HT-29 (cell line): ENCODE measurements around the gene CNTN4. TPM values are rescaled to one million over a fixed set of nuclear protein-coding genes. Genes with fewer than 3 reads are reported as not detected.
"Not testable (repeated sequence)": the region's sequence is repeated elsewhere in the genome, so short reads cannot be mapped to it uniquely, and the experiment has no call there.

Experiments used
- DNase-seq: peaks from one replicate; pipeline ENCODE4 v3.0.0-alpha.2; 2015; ENCODE audit warnings: low spot score
- total RNA-seq: library from RNA; depleted of rRNA; stranded (reverse); fragments of >200 nt; shearing (Covaris generic); gene quantifications from 2 replicates; pipeline ENCODE4 v1.2.3, GENCODE V29; 2014

CNTN4 gene
- total RNA-seq, 1 experiment from 2014 or later, result not detected

DNA sequence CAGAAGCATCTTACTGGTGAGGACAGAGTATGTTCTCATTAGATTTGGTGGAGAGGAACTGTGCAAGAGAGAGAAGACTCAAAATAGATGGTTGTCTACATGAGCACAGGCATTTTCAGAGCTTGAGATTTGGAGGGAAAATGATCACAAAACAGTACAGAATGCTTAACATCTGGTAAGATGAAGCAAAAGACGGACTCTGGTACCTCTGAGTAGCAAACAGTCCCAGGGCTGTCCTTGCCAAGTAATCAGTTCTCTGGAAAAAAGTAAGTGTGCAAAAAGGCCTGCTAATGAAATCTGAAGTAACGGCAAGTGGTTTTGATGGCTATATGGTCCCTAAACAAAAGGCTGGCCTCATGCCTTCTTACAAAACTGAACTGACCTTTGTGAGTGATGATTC, 414.2 kb downstream of the CNTN4 start:
- DNase-seq, result no peak

- DNase-seq, result no peak
Measured at GRCh38 chr3:2513986-2514385, 415.3 kb downstream of the CNTN4 start.

DNA sequence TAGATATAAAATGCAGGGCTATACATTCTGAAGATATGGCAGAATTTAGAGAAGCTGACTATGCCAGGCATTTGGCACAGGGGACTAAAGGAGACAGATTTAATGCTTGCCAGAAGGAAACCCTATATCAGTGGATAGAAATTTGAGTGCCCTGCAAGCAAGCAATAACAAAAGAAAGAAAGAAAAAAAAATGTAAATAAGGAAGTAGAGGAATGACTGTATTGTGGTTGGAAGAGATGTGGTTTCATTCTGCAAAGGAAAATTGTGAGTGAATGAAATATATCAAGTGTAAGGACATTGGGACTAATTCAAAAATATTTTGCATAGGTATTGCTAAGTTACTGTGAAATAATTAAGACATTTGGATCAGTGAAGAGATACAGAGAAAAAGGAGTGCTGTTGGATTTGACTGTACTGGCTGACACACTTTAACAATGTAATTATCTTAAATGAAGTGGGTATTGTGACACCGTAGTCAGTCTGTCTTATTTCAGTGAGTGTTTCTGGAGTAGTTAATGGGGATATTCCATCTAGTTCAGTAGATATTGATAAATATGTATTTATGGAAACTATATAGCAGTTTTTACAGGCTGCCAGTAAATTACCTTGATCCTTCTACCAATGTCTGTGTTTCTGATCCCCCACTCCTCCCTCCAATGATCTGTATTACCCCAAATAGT, 418.2 kb downstream of the CNTN4 start:
- DNase-seq, result no peak

DNA sequence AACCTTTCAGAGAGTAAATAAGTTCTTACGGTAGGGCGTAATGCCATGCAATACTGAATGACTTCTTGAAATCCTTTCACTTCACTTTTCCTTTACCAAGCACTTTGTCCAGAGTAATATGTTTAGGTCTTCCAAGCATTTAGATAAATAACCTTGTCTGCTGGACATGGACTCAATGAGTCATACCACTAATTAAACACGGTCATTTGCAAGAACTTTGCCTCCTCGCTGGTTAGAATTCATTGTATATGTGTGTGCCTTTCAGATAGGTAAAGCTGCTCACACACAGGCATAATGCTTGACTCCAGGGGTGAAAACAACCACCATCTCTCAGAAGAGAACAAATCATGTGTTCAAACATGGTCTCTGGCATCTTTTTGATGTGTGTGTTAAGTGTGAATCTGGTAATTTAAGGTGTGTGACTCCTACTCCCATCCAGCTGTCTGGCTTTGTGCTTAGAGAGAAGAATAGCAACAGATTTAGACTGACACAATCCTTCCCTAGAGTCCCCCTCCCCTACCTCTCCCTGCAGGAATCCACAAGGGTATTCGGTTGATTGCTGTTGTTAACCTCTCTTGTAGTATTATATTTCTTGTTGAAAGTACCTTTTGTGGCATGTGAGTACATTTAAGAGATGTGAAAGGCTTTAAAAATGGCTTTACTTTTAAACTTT, 419.0 kb downstream of the CNTN4 start:
- DNase-seq, result no peak

DNA sequence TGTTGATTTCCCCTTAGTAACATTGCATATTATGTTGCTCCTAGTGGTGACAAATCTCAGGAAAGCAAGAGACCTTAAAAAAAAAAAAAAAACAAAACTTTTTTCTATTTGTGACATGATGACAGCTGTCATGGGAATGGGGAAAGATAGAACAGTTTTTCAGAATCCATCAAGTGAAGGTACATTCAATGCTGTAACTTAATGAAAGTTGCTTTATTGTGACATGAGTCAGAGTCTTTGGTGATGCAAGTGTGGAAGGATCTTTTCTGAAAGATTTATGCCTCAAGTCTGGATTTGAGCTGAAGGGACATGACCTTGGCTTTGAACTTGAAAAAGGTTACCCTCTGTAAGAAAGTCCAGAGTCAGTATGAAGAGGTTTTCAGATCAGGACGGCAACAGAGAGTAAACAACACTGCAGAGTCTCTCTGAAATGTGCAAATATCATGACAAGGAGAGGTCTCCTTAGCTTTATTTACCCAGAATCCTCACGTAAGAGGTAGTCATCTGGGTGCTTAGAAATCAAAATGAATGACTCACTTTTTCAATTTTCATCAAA, 424.7 kb downstream of the CNTN4 start:
- DNase-seq, result no peak

- DNase-seq, result no peak
Measured at GRCh38 chr3:2525968-2526367, 427.3 kb downstream of the CNTN4 start.

GRCh38 chr3:2526926-2527325, 428.3 kb downstream of the CNTN4 start:
- DNase-seq, result no peak

DNA sequence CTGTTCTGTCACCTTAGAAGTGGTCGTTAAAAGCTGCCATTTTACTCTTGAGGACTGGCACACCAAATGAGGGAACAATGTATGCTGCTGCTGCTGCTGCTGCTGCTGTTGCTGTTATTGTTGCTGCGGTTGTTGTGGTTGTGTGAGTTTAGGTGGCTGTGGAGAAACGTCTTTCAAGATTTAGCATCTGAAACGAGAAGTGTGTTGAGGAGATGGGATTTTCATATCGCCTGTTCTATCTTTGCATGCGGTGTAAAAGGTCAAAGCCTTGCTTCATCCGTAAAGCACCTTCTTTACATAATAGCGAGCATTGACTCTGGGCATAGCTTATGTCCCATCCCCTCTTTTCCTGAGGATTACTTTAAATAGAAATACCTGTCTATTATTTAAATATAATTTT, 428.7 kb downstream of the CNTN4 start:
- not testable (repeated sequence) for DNase-seq

- not testable (repeated sequence) for DNase-seq
Measured at GRCh38 chr3:2534767-2535166, 436.1 kb downstream of the CNTN4 start.

DNA sequence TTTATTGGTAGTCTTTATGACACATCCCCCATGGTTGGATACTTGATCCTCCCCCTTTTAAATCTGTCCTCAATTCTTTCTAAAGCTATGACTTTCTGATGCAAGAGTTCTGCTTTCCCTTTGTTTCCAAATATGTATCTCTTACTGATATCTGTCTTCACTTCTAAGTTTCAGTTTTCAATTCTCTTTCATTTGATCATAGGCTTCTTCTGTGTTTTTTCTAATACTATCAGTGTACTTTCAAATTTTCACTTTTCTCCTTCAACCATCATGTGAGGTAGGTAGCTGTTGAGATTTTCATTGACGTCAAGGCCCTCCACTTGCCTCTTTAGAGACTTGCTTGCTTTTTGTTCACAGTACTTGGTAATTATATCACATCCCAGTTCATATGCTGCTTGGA, 436.5 kb downstream of the CNTN4 start:
- no peak for DNase-seq

DNA sequence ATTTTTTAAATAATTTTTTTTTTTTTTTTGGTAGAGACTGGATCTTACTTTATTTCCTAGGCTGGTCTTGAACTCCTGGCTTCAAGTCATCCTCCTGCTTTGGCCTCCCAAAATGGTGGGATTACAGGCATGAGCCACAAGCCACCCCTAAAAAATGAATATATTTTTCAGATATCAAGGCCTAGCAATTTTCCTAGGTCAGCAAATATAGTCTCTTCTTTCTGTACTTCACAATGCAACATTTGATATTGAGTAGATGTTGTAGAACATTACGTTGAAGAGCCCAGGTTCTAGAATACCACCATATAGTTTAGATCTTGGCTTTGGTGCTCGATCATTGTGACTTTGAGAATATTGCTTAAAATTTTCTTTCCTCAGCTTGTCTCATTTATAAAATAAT, 437.9 kb downstream of the CNTN4 start:
- no peak for DNase-seq

GRCh38 chr3:2540115-2540514, 441.4 kb downstream of the CNTN4 start:
- no peak for DNase-seq

DNA sequence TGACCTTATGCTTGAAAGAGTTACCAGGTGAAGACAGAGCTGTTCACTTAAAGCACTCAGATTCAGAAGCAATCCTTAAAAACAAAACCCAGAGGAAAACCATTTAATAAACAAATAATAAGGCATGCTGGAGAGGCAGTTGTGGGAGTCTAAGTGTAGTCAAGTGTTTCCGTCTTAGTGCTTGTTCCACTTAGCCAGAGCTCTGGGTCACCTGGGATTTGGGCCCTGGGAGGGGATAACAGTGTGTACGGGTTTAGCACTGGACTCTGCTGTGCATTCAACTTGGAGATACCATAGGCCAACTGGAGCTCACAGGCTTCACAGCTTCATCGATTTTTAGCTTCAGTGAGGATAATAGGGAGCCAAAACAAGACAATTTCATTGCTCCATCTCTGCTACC, 444.6 kb downstream of the CNTN4 start:
- no peak for DNase-seq

DNA sequence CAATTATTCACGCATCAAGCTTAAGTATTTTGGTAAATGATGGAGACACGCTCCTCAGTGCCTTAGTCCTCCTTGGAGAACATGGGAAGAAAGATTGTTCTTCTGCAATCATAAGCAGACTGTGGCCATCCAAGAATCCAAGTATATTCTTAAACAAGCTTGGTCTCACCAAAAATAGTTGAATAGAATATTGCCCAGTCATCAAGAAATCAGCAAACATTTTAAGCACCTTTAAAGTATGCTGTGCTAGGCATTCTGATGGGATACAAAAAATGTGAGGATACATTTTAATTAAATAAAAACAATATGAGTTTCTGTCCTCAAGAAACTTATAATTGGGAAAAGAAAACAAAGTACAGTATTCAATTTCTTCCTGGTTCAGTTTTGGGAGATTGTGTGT, 445.5 kb downstream of the CNTN4 start:
- no peak for DNase-seq

- DNase-seq, result no peak
Measured at GRCh38 chr3:2544718-2545117, 446.1 kb downstream of the CNTN4 start.

- DNase-seq, result no peak
Measured at GRCh38 chr3:2547049-2547448, 448.4 kb downstream of the CNTN4 start.

DNA sequence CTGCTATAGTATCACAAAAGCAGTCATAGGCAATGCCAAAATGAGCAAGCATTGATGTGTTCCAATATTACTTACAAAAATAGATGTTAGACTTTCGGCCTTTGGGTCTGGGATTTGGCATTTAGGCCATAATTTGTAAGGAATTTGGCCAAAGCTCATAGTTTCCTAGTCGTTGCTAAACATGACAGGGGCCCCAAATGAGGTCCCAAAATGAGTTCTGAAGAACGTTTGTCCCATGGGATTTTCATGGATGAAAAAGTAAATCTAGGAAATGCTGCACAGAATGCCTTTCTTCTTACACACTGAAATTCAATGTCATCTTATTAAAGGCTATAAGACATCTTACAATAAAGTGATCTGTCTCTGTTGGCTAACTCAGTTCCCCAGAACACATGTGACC, 456.0 kb downstream of the CNTN4 start:
- DNase-seq, result no peak

GRCh38 chr3:2558796-2559195, 460.1 kb downstream of the CNTN4 start:
- no peak for DNase-seq

DNA sequence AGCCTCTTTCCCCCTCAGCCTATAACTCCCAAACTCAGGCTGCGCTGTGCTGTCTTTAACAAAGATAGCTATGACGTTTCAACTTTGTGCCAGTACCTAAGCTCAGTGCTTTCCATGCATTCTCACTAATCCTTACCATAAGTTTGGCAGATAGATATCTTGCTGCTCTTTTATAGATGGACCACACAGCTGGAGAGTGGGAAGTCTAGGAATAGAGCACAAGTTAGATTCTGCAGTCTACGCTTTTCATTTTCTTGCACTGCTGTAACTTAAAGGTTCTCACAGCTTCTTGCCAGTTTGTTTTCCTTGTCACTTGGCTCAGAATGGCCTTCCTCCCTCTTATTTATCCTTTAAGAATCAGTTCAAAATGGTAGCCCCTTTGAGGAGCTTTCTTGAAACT, 468.8 kb downstream of the CNTN4 start:
- no peak for DNase-seq

GRCh38 chr3:2568156-2568555, 469.5 kb downstream of the CNTN4 start:
- DNase-seq, result no peak

- no peak for DNase-seq
Measured at GRCh38 chr3:2568929-2569328, 470.3 kb downstream of the CNTN4 start.

GRCh38 chr3:2577571-2577970, 478.9 kb downstream of the CNTN4 start:
- no peak for DNase-seq

DNA sequence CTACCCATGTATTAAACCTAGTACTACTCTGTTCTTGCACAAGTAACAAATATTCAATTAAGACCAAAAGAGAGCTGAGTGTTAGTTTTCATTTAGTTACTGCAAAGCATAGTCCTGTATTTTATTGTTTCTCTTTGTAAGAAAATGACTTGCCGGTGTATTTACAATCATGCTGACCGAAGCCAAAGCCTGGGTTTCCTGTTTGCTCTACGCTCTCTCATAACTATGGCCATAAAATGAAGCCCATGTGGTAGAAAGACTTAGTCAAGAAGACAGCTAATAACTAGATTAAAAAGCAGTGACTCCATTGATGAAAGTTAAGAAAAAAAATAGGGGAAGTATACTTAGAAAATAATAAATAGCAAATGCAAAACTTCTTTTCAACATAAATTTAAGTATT, 479.9 kb downstream of the CNTN4 start:
- no peak for DNase-seq
